ENCODE data around the gene IGSF22. TPM values are rescaled to one million over a fixed set of nuclear protein-coding genes. Genes with fewer than 3 reads are reported as not detected.

Gene IGSF22
- 1 to 10 TPM in 1 of 4 donors, not detected in 3; 1.0 TPM for total RNA-seq

- Histone ChIP-seq H3K9me3 (no peaks in the 10 kb centered on the region), H3K27ac (no peak within 1 kb of the TSS), H3K4me1 (no peaks in the 10 kb centered on the region), H3K4me3 (no peak within 1 kb of the TSS), H3K27me3 (no peaks in the 10 kb centered on the region), H3K36me3 (no peaks in the 10 kb centered on the region)
- intact Hi-C loops (cut with DNase I; ENCODE audit: low total_unique reads): no loop called here
- TF ChIP-seq POLR2A (IDR thresholded peaks at IDR 0.05): no peak
- TF ChIP-seq CTCF (IDR thresholded peaks at IDR 0.05): no peak
- no peak for DNase-seq
Observed at GRCh38 chr11:18726040-18726439, at the start of gene IGSF22. Gene IGSF22 (minus strand): TSS chr11:18726188. CDS start chr11:18724236, 1,952 bp downstream.

- H3K27me3 ChIP-seq: no peaks in the 10 kb centered on the region
- H3K27ac ChIP-seq: no peak overlapping the region
- H3K4me3 ChIP-seq: no peak overlapping the region
- H3K36me3 ChIP-seq: no peaks in the 10 kb centered on the region
- intact Hi-C loops (cut with DNase I; ENCODE audit: low total_unique reads): no loop called here
- H3K4me1 ChIP-seq: no peaks in the 10 kb centered on the region
- TF ChIP-seq POLR2A (IDR thresholded peaks at IDR 0.05) (no peak), CTCF (IDR thresholded peaks at IDR 0.05) (no peak)
- no peaks in the 10 kb centered on the region for H3K9me3 ChIP-seq
- no peak for DNase-seq
Observed at GRCh38 chr11:18774801-18775200, 48.8 kb upstream of the IGSF22 start.

GRCh38 chr11:18773681-18774080, 47.7 kb upstream of the IGSF22 start:
- Histone ChIP-seq H3K4me3 (no peak overlapping the region), H3K9me3 (no peaks in the 10 kb centered on the region), H3K4me1 (no peaks in the 10 kb centered on the region), H3K36me3 (no peaks in the 10 kb centered on the region), H3K27me3 (no peaks in the 10 kb centered on the region), H3K27ac (no peak overlapping the region)
- intact Hi-C loops (cut with DNase I; ENCODE audit: low total_unique reads): no loop called here
- TF ChIP-seq CTCF (IDR thresholded peaks at IDR 0.05) (no peak), POLR2A (IDR thresholded peaks at IDR 0.05) (no peak)
- DNase-seq: no peak

- TF ChIP-seq CTCF (IDR thresholded peaks at IDR 0.05): no peak
- no peak for TF ChIP-seq POLR2A (IDR thresholded peaks at IDR 0.05)
- H3K4me3 ChIP-seq: no peak overlapping the region
- no peak overlapping the region for H3K27ac ChIP-seq
- intact Hi-C loops (cut with DNase I; ENCODE audit: low total_unique reads): no loop called here
- H3K9me3 ChIP-seq: no peaks in the 10 kb centered on the region
- no peaks in the 10 kb centered on the region for H3K36me3 ChIP-seq
- H3K27me3 ChIP-seq: no peaks in the 10 kb centered on the region
- no peak for DNase-seq
- H3K4me1 ChIP-seq: no peaks in the 10 kb centered on the region
Observed at GRCh38 chr11:18773104-18773503, 47.1 kb upstream of the IGSF22 start.

- no peak overlapping the region for H3K27ac ChIP-seq
- TF ChIP-seq CTCF (IDR thresholded peaks at IDR 0.05) (no peak), POLR2A (IDR thresholded peaks at IDR 0.05) (no peak)
- H3K4me1 ChIP-seq: no peaks in the 10 kb centered on the region
- no peaks in the 10 kb centered on the region for H3K27me3 ChIP-seq
- no peaks in the 10 kb centered on the region for H3K36me3 ChIP-seq
- intact Hi-C loops (cut with DNase I; ENCODE audit: low total_unique reads): no loop called here
- H3K9me3 ChIP-seq: no peaks in the 10 kb centered on the region
- no peak for DNase-seq
- no peak overlapping the region for H3K4me3 ChIP-seq
Observed at GRCh38 chr11:18772211-18772610, 46.2 kb upstream of the IGSF22 start.
